Amniotic stem cell (primary cell): ENCODE measurements around the gene TMEM235.
"Not testable (repeated sequence)": the region's sequence is repeated elsewhere in the genome, so short reads cannot be mapped to it uniquely, and the experiment has no call there.

Experiments
- DNase-seq: peaks from one replicate; lab custom pipeline; 2025; lab: John Stamatoyannopoulos, UW

Gene TMEM235

GRCh38 chr17:78219396-78220150 is 11.9 kb upstream of the TMEM235 start:
- DNase-seq, result no peak

- DNase-seq, result no peak
These were observed 8.4 kb upstream of the TMEM235 start for GRCh38 chr17:78223061-78223460.

GRCh38 chr17:78223765-78224164 is 7.7 kb upstream of the TMEM235 start:
- no peak for DNase-seq

- no peak for DNase-seq
These were observed 7.0 kb upstream of the TMEM235 start for GRCh38 chr17:78224231-78225087.

GRCh38 chr17:78225088-78225865 is 6.2 kb upstream of the TMEM235 start:
- no peak for DNase-seq

- no peak for DNase-seq
These were observed 5.2 kb upstream of the TMEM235 start for GRCh38 chr17:78226055-78226758.

- DNase-seq, result no peak
These were observed 4.5 kb upstream of the TMEM235 start for GRCh38 chr17:78226759-78227454.

GRCh38 chr17:78227455-78227916 is 3.9 kb upstream of the TMEM235 start:
- no peak for DNase-seq

- no peak for DNase-seq
These were observed 3.3 kb upstream of the TMEM235 start for GRCh38 chr17:78228176-78228575.

GRCh38 chr17:78230252-78230962 is 1.0 kb upstream of the TMEM235 start:
- DNase-seq, result no peak

GRCh38 chr17:78231991-78232858 is 794 bp downstream of the TMEM235 start:
- no peak for DNase-seq

- DNase-seq, result no peak
These were observed 1.4 kb downstream of the TMEM235 start for GRCh38 chr17:78232859-78233173.

- no peak for DNase-seq
These were observed 2.2 kb downstream of the TMEM235 start for GRCh38 chr17:78233678-78234077.

- no peak for DNase-seq
These were observed 2.9 kb downstream of the TMEM235 start for GRCh38 chr17:78234261-78234865.

GRCh38 chr17:78235022-78235421 is 3.6 kb downstream of the TMEM235 start:
- DNase-seq, result not testable (repeated sequence)

- DNase-seq, result no peak
These were observed 4.5 kb downstream of the TMEM235 start for GRCh38 chr17:78235885-78236284.

GRCh38 chr17:78236362-78237127 is 5.1 kb downstream of the TMEM235 start:
- DNase-seq, result no peak

- no peak for DNase-seq
These were observed 6.1 kb downstream of the TMEM235 start for GRCh38 chr17:78237401-78238012.
